Measurements from ENCODE around the gene COL12A1. TPM values are rescaled to one million over a fixed set of nuclear protein-coding genes. Genes with fewer than 3 reads are reported as not detected.

COL12A1 gene
- total RNA-seq, 2 donors from 2014 or later = 0.13 to 0.64 TPM

- H3K4me1 ChIP-seq (ENCODE audit: control insufficient read depth, insufficient read depth, low read length) = no peaks in the 10 kb centered on the region
- WGBS, 2 experiments (ENCODE audit: insufficient coverage in 1 of 2, insufficient read length in 1 of 2) = 89 to 100% methylated on average over 2 to 3 of the region's 3 CpGs
- no peak overlapping the region for H3K4me3 ChIP-seq (ENCODE audit: low read length)
- no peak overlapping the region for H3K27ac ChIP-seq (ENCODE audit: low read depth, low read length)
- no peak for DNase-seq
- H3K27ac Mint-ChIP-seq = no peak overlapping the region
- TF ChIP-seq CTCF (conservative IDR thresholded peaks at IDR 0.05) = no peak
- no peaks in the 10 kb centered on the region for H3K36me3 ChIP-seq (ENCODE audit: control insufficient read depth, insufficient read depth, low read length)
- H3K36me3 Mint-ChIP-seq (ENCODE audit: low read depth) = no peaks in the 10 kb centered on the region
- H3K9me3 ChIP-seq (ENCODE audit: control insufficient read depth, low read length) = no peaks in the 10 kb centered on the region
- H3K4me1 Mint-ChIP-seq = no peaks in the 10 kb centered on the region
- no peak overlapping the region for H3K4me3 Mint-ChIP-seq
- H3K27me3 Mint-ChIP-seq (ENCODE audit: insufficient read depth) = no peaks in the 10 kb centered on the region
- no peaks in the 10 kb centered on the region for H3K27me3 ChIP-seq (ENCODE audit: control insufficient read depth, insufficient read depth, low read length, poor library complexity, severe bottlenecking)
- H3K9ac ChIP-seq (ENCODE audit: extremely low read depth, low read length, poor library complexity, severe bottlenecking) = no peak overlapping the region
- no peaks in the 10 kb centered on the region for H3K9me3 Mint-ChIP-seq
Observed at GRCh38 chr6:75143191-75143590, 62.7 kb downstream of the COL12A1 start.

- no peaks in the 10 kb centered on the region for H3K9me3 Mint-ChIP-seq
- Histone ChIP-seq H3K4me3 (ENCODE audit: low read length) (no peak overlapping the region), H3K36me3 (ENCODE audit: control insufficient read depth, insufficient read depth, low read length) (no peaks in the 10 kb centered on the region), H3K27me3 (ENCODE audit: control insufficient read depth, insufficient read depth, low read length, poor library complexity, severe bottlenecking) (no peaks in the 10 kb centered on the region), H3K27ac (ENCODE audit: low read depth, low read length) (no peak overlapping the region), H3K9me3 (ENCODE audit: control insufficient read depth, low read length) (no peaks in the 10 kb centered on the region), H3K4me1 (ENCODE audit: control insufficient read depth, insufficient read depth, low read length) (no peaks in the 10 kb centered on the region), H3K9ac (ENCODE audit: extremely low read depth, low read length, poor library complexity, severe bottlenecking) (no peak overlapping the region)
- H3K27me3 Mint-ChIP-seq (ENCODE audit: insufficient read depth) = no peaks in the 10 kb centered on the region
- H3K4me3 Mint-ChIP-seq = no peak overlapping the region
- DNase-seq = no peak
- no peaks in the 10 kb centered on the region for H3K4me1 Mint-ChIP-seq
- TF ChIP-seq CTCF (conservative IDR thresholded peaks at IDR 0.05) = no peak
- H3K36me3 Mint-ChIP-seq (ENCODE audit: low read depth) = no peaks in the 10 kb centered on the region
- no peak overlapping the region for H3K27ac Mint-ChIP-seq
- 85 to 91% methylated on average over 2 of the region's 2 CpGs for WGBS, 2 experiments (ENCODE audit: insufficient coverage in 1 of 2, insufficient read length in 1 of 2)
Observed at GRCh38 chr6:75142721-75143120, 63.1 kb downstream of the COL12A1 start.

GRCh38 chr6:75135876-75136275, 70.0 kb downstream of the COL12A1 start:
- Mint-ChIP-seq H3K4me3 (no peak overlapping the region), H3K4me1 (peaks cover 1% of the 10 kb centered on the region), H3K27ac (no peak overlapping the region), H3K27me3 (ENCODE audit: insufficient read depth) (no peaks in the 10 kb centered on the region), H3K36me3 (ENCODE audit: low read depth) (no peaks in the 10 kb centered on the region), H3K9me3 (peaks cover 2% of the 10 kb centered on the region)
- Histone ChIP-seq H3K36me3 (ENCODE audit: control insufficient read depth, insufficient read depth, low read length) (no peaks in the 10 kb centered on the region), H3K9me3 (ENCODE audit: control insufficient read depth, low read length) (no peaks in the 10 kb centered on the region), H3K4me3 (ENCODE audit: low read length) (no peak overlapping the region), H3K27me3 (ENCODE audit: control insufficient read depth, insufficient read depth, low read length, poor library complexity, severe bottlenecking) (no peaks in the 10 kb centered on the region), H3K27ac (ENCODE audit: low read depth, low read length) (no peak overlapping the region), H3K9ac (ENCODE audit: extremely low read depth, low read length, poor library complexity, severe bottlenecking) (no peak overlapping the region), H3K4me1 (ENCODE audit: control insufficient read depth, insufficient read depth, low read length) (no peaks in the 10 kb centered on the region)
- no peak for DNase-seq
- TF ChIP-seq CTCF (conservative IDR thresholded peaks at IDR 0.05) = no peak
- 92 to 100% methylated on average over 2 to 3 of the region's 3 CpGs for WGBS, 2 experiments (ENCODE audit: insufficient coverage in 1 of 2, insufficient read length in 1 of 2)
